Adipocyte (in vitro differentiated cells): ENCODE measurements around the gene DUS3L.

ENCODE experiments used
- DNase-seq: peaks from one replicate; pipeline ENCODE4 v3.0.0-alpha.2; 2015; ENCODE audit warnings: low read depth
- H3K27me3 ChIP-seq: replicated peaks from 2 replicates; pipeline ENCODE4 v1.7.0; 2013; ENCODE audit warnings: mild to moderate bottlenecking, low read length, moderate library complexity; ENCODE audit not compliant: control insufficient read depth, insufficient read depth
- H3K36me3 ChIP-seq: 2 replicates; pipeline ENCODE4 v1.7.0; 2013; ENCODE audit warnings: low read length, mild to moderate bottlenecking, moderate library complexity; ENCODE audit not compliant: control insufficient read depth, insufficient read depth, severe bottlenecking
- H3K4me1 ChIP-seq: 2 replicates; pipeline ENCODE4 v1.7.0; 2013; ENCODE audit warnings: mild to moderate bottlenecking, low read length, moderate library complexity; ENCODE audit not compliant: control insufficient read depth, insufficient read depth
- H3K4me3 ChIP-seq: 2 replicates; pipeline ENCODE4 v1.7.0; 2013; ENCODE audit warnings: mild to moderate bottlenecking, low read length, moderate library complexity
- H3K9ac ChIP-seq: 2 replicates; pipeline ENCODE4 v1.7.0; 2013; ENCODE audit warnings: mild to moderate bottlenecking, low read length, moderate library complexity
- H3K9me3 ChIP-seq: 2 replicates; pipeline ENCODE4 v1.7.0; 2013; ENCODE audit warnings: mild to moderate bottlenecking, low read length, moderate library complexity; ENCODE audit not compliant: control insufficient read depth

Gene DUS3L

DNA sequence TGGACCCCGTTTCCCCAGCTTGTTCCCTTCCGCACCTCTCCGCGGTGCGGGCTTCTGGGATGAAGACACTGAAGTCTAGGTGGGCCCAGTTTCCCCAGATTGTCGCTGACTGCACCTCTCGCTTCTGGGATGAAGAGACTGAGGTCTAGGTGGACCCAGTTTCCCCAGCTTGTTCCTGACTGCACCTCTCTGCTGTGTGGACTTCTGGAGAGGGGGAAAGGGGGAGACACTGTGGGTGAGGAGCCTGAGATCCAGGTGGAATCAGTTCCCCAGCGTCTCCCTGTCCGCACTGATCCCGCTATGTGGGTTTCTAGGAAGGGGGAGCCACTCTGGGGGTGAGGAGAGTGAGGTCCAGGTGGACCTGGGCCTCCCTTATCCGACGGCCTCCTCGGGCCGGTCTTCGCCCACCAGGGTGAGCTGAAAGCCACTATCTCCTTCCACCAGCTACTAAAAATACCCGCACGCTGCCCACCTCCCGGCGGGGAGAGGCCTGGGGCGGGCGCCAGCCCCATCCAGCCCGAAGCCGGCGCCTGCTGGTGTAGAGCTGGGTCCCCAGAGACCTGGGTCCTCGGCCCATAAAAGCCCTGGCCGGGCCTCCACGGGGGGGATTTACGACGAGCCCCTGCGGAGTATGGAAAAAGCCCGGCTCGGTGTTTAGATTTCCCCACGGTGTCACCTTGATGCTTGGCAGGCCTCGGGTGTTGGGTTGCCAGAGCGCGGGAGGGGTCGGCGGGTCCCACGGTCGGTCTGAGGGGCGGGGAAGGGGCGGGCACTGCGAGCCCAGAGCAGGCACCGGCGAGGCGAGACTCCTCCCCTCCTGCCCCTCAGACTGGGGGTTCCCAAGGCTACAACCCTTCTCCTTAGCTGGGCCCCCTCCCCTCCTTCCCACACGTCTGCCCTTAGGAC, 38.0 kb upstream of the DUS3L start:
- peak overlapping the region; percentile 77 for H3K4me3 ChIP-seq
- H3K27me3 ChIP-seq = peaks cover 20% of the 10 kb centered on the region
- DNase-seq = peak; percentile 20
- no peaks in the 10 kb centered on the region for H3K9me3 ChIP-seq
- peaks cover 3% of the 10 kb centered on the region for H3K4me1 ChIP-seq
- H3K36me3 ChIP-seq = no peaks in the 10 kb centered on the region
- H3K9ac ChIP-seq = peak overlapping the region; percentile 80

DNA sequence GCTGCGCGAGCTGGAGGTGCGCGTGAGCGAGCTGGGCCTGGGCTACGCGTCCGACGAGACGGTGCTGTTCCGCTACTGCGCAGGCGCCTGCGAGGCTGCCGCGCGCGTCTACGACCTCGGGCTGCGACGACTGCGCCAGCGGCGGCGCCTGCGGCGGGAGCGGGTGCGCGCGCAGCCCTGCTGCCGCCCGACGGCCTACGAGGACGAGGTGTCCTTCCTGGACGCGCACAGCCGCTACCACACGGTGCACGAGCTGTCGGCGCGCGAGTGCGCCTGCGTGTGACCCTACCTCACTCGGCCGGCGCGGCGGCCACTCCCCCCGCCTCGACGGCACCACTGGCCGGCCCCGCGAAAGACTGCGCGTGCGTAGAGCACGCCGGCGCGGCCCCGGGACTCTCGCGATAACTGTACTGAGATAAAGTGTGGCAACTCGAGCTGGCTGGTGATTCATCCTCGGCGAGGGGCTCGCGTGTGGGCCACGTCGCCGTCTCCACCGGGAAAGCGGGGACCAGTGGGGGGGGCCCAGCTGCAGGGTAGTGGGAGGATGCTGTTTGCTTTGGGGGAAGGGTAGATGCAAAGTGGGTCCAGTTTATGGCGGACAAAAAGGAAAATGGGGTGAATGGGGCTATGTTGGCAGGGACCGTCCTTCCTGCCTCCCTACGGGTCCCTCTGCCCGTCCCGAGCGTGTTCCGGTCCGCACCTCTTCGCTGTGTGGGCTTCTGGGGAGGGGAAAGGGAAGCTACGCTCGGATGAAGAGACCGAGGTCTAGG, 37.1 kb upstream of the DUS3L start:
- Histone ChIP-seq H3K36me3 (no peaks in the 10 kb centered on the region), H3K27me3 (peaks cover 20% of the 10 kb centered on the region), H3K9ac (peak overlapping the region; percentile 80), H3K9me3 (no peaks in the 10 kb centered on the region), H3K4me3 (peak overlapping the region; percentile 77), H3K4me1 (peaks cover 3% of the 10 kb centered on the region)
- DNase-seq = peak; percentile 65

DNA sequence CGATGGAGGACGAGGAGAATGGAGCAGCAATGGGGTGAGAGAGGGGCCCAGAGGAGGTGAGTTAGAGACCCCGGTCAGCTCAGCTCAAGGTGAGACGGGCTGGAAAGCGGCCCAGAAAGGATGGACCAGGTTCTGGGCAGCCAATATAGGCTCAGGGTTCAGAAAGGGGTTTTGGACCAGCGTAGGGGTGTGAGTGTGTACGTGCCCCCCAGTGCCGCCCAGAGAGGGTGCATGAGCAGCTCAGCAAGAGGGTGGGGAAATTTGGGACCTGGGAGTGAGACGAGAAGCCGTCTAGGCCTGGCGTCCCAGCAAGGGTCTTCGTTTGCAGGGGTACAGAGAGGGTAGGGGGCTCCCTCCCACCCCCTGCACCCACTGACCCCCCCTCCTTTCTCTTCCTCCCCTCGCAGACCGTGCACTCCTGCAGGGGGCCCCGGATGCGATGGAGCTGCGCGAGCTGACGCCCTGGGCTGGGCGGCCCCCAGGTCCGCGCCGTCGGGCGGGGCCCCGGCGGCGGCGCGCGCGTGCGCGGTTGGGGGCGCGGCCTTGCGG, 36.5 kb upstream of the DUS3L start:
- peak overlapping the region; percentile 80 for H3K9ac ChIP-seq
- no peak for DNase-seq
- H3K4me3 ChIP-seq = peak overlapping the region; percentile 77

DNA sequence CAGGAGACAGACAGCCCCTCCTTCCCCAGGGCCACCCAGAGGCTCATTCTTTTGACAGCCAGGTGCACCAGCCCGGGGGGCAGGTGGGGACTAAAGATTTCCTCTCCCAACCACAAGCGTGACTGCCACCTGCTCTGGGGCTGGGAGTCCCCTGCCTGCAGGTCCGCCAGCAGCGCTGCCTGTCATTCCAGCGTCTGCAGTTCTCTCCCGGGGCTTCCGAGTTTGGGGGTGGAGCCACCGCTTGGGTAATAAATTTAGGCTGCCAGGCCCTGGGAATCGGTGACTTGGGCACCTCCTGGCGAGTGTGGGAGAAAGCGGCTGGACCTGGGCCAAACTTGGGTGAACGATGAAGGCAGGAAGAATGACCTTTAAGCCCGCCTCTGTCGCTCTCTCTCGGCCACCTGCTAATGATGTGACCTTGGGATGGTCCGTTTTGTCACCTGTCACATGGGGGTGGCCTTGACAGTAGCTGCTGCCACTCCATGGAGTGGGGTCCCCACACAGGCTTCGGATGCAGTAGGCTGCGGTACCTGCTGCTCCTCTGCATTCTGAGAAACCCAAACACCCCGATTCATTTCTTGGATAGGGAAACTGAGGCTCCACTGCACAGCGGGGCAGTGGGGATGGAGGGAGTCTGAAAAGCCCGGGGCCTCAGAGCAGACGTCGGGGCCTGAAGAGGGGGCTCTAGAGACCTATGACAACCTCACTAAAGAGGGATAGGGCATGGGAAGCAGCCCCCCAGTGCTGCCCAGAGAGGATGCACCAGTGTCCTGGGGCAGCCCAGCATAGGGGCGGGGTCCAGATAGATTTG, 35.8 kb upstream of the DUS3L start:
- H3K4me3 ChIP-seq = peak overlapping the region; percentile 77
- peak; percentile 29 for DNase-seq
- H3K9me3 ChIP-seq = no peaks in the 10 kb centered on the region
- H3K4me1 ChIP-seq = peaks cover 3% of the 10 kb centered on the region
- H3K27me3 ChIP-seq = peaks cover 22% of the 10 kb centered on the region
- no peaks in the 10 kb centered on the region for H3K36me3 ChIP-seq
- H3K9ac ChIP-seq = no peak overlapping the region

More for the DNA sequence above, 36.5 kb upstream of the DUS3L start:
- Histone ChIP-seq H3K36me3 (no peaks in the 10 kb centered on the region), H3K27me3 (peaks cover 18% of the 10 kb centered on the region), H3K4me1 (peaks cover 3% of the 10 kb centered on the region), H3K9me3 (no peaks in the 10 kb centered on the region)

DNA sequence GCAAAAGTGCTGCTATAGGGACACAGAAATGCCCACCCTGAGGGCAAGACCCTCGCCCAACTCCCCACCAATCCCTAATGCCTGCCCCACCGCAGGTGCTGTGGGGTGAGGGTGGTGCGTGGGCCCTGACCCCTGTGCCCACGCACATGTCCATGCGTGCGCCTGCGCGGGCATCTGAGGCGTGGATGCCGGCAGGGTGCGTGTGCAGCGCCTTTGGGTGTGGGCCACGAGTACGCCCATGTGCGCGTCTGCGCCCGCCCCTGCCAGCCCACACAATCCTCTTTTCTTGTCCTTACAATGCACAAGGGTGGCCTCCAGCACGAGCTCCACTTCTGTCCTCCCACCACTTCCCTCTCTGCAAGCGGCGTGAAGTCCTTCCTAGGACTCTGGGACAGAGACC, 34.2 kb upstream of the DUS3L start:
- Histone ChIP-seq H3K27me3 (peaks cover 18% of the 10 kb centered on the region), H3K4me3 (no peak overlapping the region), H3K4me1 (peaks cover 3% of the 10 kb centered on the region), H3K9ac (no peak overlapping the region), H3K9me3 (no peaks in the 10 kb centered on the region), H3K36me3 (no peaks in the 10 kb centered on the region)
- DNase-seq = no peak

DNA sequence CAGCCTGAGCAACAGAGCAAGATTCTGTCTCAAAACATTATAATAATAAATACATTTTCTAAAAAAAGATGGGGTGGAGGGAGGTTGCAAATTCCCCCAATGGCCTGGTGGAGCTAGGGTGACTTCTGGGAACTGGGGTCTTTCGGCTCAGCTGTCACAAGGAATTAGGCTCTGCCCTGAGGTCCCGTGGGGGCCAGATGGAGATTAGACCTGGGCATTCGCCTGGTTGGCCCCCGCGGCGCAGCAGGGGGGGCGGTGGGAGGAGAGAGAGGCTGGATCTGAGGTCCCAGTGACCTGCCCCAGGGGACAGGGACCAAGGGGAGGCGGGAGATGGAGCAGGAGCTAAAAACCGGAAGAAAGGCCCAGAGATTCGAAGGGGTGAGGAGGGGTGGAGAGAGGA, 33.8 kb upstream of the DUS3L start:
- H3K36me3 ChIP-seq = no peaks in the 10 kb centered on the region
- no peak overlapping the region for H3K9ac ChIP-seq
- H3K9me3 ChIP-seq = no peaks in the 10 kb centered on the region
- no peak for DNase-seq
- H3K27me3 ChIP-seq = peaks cover 18% of the 10 kb centered on the region
- H3K4me3 ChIP-seq = no peak overlapping the region
- peaks cover 3% of the 10 kb centered on the region for H3K4me1 ChIP-seq

DNA sequence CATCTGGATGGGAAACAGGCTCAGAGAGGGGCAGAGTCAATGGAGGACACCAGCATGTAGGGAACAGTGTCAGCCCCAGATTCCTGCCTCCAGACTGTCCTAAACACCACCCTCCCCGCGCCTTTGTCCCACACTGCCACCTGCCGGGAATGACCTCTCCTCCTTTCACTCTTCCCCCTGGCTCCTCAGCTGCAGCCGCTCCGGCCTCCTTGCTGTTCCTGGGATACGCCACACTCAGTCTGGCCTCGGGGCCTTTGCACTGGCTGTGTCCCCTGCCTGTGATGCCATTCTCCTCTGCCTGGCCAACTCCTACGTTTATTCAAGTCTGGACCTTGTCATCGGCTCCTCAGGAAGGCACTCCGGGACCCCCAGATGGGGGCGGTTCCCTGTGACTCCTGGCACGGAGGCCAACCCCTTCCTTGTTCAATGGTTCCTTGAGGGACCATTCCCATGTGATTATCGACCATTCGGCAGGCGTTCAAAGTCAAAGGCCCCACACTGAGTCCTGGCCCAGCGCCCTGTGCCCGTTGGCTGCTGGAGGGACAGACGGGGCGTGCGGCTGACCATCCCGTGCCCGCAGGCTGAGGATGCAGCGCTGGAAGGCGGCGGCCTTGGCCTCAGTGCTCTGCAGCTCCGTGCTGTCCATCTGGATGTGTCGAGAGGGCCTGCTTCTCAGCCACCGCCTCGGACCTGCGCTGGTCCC, 32.8 kb upstream of the DUS3L start:
- no peaks in the 10 kb centered on the region for H3K9me3 ChIP-seq
- no peak overlapping the region for H3K9ac ChIP-seq
- peaks cover 14% of the 10 kb centered on the region for H3K27me3 ChIP-seq
- no peak for DNase-seq
- no peak overlapping the region for H3K4me3 ChIP-seq
- no peaks in the 10 kb centered on the region for H3K36me3 ChIP-seq
- H3K4me1 ChIP-seq = peaks cover 3% of the 10 kb centered on the region

DNA sequence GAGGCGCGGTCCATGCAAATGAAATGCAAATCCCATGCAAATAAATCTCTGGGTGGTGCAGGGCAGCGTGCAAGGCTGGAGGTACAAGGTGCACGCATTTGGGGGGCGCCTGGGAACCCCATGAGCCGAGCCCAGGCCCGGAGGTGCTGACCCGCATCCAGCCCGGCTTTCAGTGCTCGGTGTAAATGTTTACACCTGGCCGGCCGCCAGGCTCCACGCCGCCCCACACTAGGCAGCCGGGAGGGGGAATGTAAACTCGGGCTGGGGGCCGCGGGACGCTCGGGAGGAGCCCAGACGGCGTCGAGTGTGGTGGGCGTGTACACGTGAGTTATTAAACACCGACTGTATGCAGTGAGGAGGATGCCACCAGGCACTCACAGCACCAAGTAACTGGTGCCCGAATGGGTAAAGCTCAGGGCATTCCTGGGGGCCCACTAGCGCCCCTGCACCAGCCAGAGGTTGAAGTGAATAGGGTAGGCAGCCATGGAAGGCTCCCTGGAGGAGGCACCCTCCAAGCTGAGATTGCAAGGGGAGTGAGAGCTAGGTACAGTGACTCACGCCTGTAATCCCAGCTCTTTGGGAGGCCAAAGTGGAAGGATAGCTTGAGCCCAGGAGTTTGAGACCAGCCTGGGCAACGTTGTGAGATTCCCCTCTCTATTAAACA, 31.4 kb upstream of the DUS3L start:
- Histone ChIP-seq H3K4me1 (no peaks in the 10 kb centered on the region), H3K4me3 (no peak overlapping the region), H3K36me3 (no peaks in the 10 kb centered on the region), H3K9ac (no peak overlapping the region), H3K9me3 (no peaks in the 10 kb centered on the region), H3K27me3 (peaks cover 19% of the 10 kb centered on the region)
- DNase-seq = no peak

DNA sequence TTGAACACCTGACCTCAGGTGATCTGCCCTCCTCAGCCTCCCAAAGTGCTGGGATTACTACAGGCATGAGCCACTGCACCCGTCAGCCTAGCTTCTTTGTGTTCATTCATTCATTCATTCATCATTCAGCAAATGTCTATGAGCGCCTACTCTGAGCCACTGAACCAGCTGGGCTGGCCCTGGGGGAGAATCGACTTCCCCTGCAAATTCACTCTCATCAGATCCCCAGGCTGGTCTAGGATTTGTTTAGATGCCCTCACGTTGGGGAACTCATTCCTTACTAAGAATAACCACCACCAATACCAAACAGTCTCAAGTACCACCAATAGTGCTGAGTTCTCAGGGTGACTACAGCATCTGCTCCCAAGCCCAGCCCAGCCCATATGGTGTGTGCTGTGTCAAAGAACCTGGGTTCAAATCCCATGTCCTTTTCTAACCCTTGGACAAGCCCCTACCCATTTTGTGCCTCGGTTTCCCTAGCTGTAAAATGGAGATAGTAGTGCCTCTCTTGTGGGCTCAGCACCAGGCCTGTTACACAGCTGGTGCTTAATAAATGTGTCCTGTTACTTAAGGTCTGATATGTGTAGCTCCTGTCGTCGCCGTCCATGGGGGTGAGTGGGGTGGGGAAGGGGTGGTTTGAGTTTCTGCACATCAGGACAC, 30.7 kb upstream of the DUS3L start:
- DNase-seq = no peak
- Histone ChIP-seq H3K9ac (no peak overlapping the region), H3K36me3 (no peaks in the 10 kb centered on the region), H3K4me1 (no peaks in the 10 kb centered on the region), H3K27me3 (peaks cover 19% of the 10 kb centered on the region), H3K9me3 (no peaks in the 10 kb centered on the region), H3K4me3 (no peak overlapping the region)

DNA sequence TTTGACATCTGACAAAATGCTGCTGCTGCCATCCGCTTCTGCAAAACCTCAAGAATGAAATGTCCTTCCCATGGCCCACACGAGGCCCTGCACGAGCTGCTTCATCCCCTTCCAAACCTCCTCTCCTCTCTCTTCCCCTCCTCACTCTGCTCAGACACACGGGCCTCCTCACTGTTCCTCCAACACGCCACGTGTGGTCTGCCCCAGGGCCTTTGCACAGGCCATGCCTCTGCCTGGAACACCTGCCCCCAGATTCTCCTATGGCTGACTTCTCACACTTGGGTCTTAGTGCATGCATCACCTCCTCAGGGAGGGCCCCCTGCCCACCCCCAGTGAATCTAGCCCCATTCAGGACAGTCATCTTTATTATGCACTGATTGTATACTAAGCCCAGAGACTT, 29.8 kb upstream of the DUS3L start:
- no peak overlapping the region for H3K9ac ChIP-seq
- no peak for DNase-seq
- H3K4me1 ChIP-seq = no peaks in the 10 kb centered on the region
- no peak overlapping the region for H3K4me3 ChIP-seq
- H3K27me3 ChIP-seq = peaks cover 24% of the 10 kb centered on the region
- no peaks in the 10 kb centered on the region for H3K9me3 ChIP-seq
- no peaks in the 10 kb centered on the region for H3K36me3 ChIP-seq
